GM18858 (cell line): Measurements from ENCODE around the gene LRPPRC.

Experiments used
- ATAC-seq: cut with Tn5 transposase; IDR thresholded peaks from one replicate; pipeline ENCODE4 v1.9.1; 2021; ENCODE audit not compliant: unreplicated experiment

Gene LRPPRC

GRCh38 chr2:43874776-43875451 is 120.9 kb downstream of the LRPPRC start:
- ATAC-seq, result no peak

- no peak for ATAC-seq
Measured at GRCh38 chr2:43872151-43872550, 123.6 kb downstream of the LRPPRC start.

GRCh38 chr2:43855292-43855691 is 140.5 kb downstream of the LRPPRC start:
- no peak for ATAC-seq

- no peak for ATAC-seq
Measured at GRCh38 chr2:43854671-43855070, 141.1 kb downstream of the LRPPRC start.

GRCh38 chr2:43853141-43854081 is 142.4 kb downstream of the LRPPRC start:
- no peak for ATAC-seq

GRCh38 chr2:43852196-43852730 is 143.5 kb downstream of the LRPPRC start:
- no peak for ATAC-seq

GRCh38 chr2:43851011-43851980 is 144.5 kb downstream of the LRPPRC start:
- no peak for ATAC-seq

GRCh38 chr2:43848214-43848613 is 147.6 kb downstream of the LRPPRC start:
- no peak for ATAC-seq

GRCh38 chr2:43846140-43846793 is 149.5 kb downstream of the LRPPRC start:
- ATAC-seq, result no peak

GRCh38 chr2:43845181-43845580 is 150.6 kb downstream of the LRPPRC start:
- no peak for ATAC-seq

GRCh38 chr2:43842866-43843226 is 152.9 kb downstream of the LRPPRC start:
- no peak for ATAC-seq

- ATAC-seq, result no peak
Measured at GRCh38 chr2:43841949-43842865, 153.6 kb downstream of the LRPPRC start.

GRCh38 chr2:43840965-43841364 is 154.8 kb downstream of the LRPPRC start:
- ATAC-seq, result no peak

- no peak for ATAC-seq
Measured at GRCh38 chr2:43839776-43840564, 155.8 kb downstream of the LRPPRC start.

GRCh38 chr2:43838560-43839267 is 157.1 kb downstream of the LRPPRC start, which contains the start of the genes ABCG5 and ABCG8:
Gene ABCG5 (minus strand): TSS chr2:43838839. CDS start chr2:43838679, 160 bp downstream.
Gene ABCG8 (plus strand): TSS chr2:43838971. CDS start chr2:43839054, 83 bp downstream.
- ATAC-seq, result no peak

GRCh38 chr2:43837831-43838559 is 157.8 kb downstream of the LRPPRC start:
- ATAC-seq, result no peak

GRCh38 chr2:43837033-43837432 is 158.8 kb downstream of the LRPPRC start:
- ATAC-seq, result no peak
